Measurements from ENCODE around the gene GGA2.

The GGA2 gene

DNA sequence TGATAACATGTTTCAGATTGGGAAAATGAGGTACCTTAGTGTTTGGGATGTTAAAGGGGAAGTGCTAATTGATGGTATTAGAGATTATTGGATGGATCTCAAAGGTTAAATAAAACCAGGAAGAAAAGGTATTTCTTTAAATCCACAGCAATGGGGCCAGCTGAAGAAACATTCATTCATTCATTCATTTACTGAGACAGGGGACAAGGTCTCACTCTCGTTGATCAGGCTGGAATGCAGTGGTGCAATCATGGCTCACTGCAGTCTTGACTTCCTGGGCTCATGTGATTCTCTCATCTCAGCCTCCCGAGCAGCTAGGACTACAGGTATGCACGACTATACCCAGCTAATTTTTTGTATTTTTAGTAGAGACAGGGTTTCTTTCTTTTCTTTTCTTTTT, 27.1 kb upstream of the GGA2 start:
- Histone ChIP-seq H3K36me3 (ENCODE audit: control insufficient read depth, insufficient read depth, low read length) (peaks cover 15% of the 10 kb centered on the region), H3K27ac (ENCODE audit: low read depth, low read length) (no peak overlapping the region), H3K9ac (ENCODE audit: low read length) (no peak overlapping the region)

DNA sequence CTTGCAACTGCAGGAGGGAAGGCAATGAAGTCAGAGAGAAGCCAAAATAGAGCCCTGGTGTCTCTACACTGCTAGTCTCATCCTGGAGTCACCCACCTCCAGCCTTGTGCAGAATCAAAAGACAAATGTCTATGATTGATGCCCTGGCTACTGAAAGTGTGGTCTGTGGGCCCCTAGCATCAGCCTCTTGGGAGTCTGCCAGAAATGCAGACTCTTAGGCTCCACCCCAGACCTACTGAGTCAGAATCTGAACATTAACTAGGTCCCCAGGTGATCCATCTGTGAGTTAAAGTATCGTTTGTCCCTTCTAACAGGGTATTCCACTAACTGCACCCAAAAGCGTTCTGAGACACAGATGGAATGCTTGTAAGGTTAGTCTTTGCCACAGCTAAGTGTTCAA, 25.6 kb upstream of the GGA2 start:
- no peaks in the 10 kb centered on the region for H3K4me1 ChIP-seq (ENCODE audit: control insufficient read depth, insufficient read depth, low read length)
- H3K9ac ChIP-seq (ENCODE audit: low read length) = no peak overlapping the region
- no peaks in the 10 kb centered on the region for H3K27me3 ChIP-seq (ENCODE audit: control insufficient read depth, insufficient read depth, low read length)
- no peak overlapping the region for H3K27ac ChIP-seq (ENCODE audit: low read depth, low read length)
- no peak overlapping the region for H3K4me3 ChIP-seq (ENCODE audit: low read length)
- peaks cover 15% of the 10 kb centered on the region for H3K36me3 ChIP-seq (ENCODE audit: control insufficient read depth, insufficient read depth, low read length)

More for the DNA sequence above, 27.1 kb upstream of the GGA2 start:
- Histone ChIP-seq H3K4me1 (ENCODE audit: control insufficient read depth, insufficient read depth, low read length) (no peaks in the 10 kb centered on the region), H3K4me3 (ENCODE audit: low read length) (no peak overlapping the region), H3K27me3 (ENCODE audit: control insufficient read depth, insufficient read depth, low read length) (no peaks in the 10 kb centered on the region)

DNA sequence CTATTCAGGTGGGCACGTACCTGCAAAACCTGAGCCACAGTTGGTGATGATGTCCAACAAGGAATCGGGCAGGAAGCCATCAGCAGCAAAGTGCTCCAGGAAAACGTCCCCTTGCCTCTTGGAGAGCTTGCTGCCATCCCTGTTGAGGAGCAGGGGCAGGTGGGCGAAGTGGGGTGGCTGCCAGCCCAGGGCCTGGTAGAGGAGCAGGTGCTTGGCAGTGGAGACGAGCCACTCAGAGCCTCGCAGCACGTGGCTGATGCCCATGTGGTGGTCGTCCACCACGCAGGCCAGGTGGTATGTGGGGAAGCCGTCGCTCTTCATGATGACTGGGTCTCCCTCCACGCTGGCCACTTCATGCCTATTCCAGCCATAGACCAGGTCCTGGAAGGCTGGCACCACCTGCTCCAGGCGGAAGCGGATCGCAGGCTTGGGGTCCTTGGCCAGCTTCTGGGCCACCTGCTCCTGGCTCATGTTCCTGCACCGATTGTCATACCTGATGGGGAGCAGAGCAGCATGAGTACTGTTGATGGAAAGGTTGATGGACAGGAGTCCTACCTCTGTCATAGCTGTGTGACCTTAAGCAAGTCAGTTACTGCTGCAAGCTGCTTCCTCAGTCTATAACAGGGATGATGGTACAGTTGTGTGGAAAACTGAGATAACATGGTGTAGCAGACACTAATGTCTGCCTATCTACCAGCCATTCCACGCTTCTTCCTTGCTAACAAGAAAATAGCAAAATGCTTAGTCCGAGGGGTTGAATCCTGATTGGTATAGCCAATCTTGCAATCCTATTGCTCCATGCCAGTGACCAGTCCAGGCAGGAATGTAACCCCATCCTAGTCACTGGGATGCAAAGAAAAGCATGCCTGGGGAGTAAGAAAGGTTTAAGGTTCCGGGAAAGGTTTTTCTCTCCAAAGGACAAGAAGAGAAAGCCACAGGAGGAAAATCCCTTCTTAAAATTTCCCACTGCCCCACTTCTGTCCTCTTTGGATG, 24.9 kb upstream of the GGA2 start:
- peaks cover 15% of the 10 kb centered on the region for H3K36me3 ChIP-seq (ENCODE audit: control insufficient read depth, insufficient read depth, low read length)

DNA sequence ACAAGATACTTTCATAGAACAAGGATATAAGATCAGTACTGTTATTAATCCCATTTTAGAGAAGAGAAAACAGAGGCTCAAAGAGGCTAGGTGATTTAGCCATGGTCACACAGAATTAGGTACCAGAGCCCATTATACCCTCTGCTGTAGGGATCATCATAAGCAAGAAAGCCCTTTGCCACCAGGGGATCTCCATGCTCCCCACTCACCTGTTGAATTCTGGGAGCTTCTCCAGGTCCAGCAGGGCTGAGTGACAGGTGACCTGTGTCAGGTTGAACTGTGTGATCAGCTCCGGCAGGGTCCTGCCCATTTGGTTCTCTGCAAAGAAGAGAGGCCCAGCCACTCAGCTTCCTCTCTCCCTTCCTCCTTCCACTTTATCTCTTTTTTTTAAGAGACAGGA, 22.2 kb upstream of the GGA2 start:
- H3K4me1 ChIP-seq (ENCODE audit: control insufficient read depth, insufficient read depth, low read length) = no peaks in the 10 kb centered on the region
- no peak overlapping the region for H3K27ac ChIP-seq (ENCODE audit: low read depth, low read length)
- no peak overlapping the region for H3K9ac ChIP-seq (ENCODE audit: low read length)
- no peak overlapping the region for H3K4me3 ChIP-seq (ENCODE audit: low read length)
- no peaks in the 10 kb centered on the region for H3K27me3 ChIP-seq (ENCODE audit: control insufficient read depth, insufficient read depth, low read length)
- peaks cover 21% of the 10 kb centered on the region for H3K36me3 ChIP-seq (ENCODE audit: control insufficient read depth, insufficient read depth, low read length)

More for the DNA sequence above, 24.9 kb upstream of the GGA2 start:
- Histone ChIP-seq H3K4me1 (ENCODE audit: control insufficient read depth, insufficient read depth, low read length) (no peaks in the 10 kb centered on the region), H3K4me3 (ENCODE audit: low read length) (no peak overlapping the region), H3K27ac (ENCODE audit: low read depth, low read length) (no peak overlapping the region), H3K9ac (ENCODE audit: low read length) (no peak overlapping the region), H3K27me3 (ENCODE audit: control insufficient read depth, insufficient read depth, low read length) (no peaks in the 10 kb centered on the region)

DNA sequence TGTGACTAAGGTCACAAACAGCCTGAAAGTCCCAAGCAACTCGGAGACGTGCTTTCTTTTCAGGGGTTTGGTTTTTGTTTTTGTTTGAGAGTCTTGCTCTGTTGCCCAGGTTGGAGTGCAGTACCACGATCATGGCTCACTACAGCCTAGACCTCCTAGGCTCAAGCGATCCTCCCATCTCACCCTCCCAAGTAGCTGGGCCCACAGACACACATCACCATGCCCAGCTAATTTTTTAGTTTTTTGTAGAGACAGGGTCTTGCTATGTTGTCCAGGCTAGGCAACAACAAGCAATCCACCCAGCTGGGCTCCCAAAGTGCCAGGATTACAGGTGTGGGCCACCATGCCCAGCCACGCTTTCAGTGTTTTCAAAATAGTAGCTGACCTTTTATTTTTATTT, 19.8 kb upstream of the GGA2 start:
- peaks cover 25% of the 10 kb centered on the region for H3K36me3 ChIP-seq (ENCODE audit: control insufficient read depth, insufficient read depth, low read length)

DNA sequence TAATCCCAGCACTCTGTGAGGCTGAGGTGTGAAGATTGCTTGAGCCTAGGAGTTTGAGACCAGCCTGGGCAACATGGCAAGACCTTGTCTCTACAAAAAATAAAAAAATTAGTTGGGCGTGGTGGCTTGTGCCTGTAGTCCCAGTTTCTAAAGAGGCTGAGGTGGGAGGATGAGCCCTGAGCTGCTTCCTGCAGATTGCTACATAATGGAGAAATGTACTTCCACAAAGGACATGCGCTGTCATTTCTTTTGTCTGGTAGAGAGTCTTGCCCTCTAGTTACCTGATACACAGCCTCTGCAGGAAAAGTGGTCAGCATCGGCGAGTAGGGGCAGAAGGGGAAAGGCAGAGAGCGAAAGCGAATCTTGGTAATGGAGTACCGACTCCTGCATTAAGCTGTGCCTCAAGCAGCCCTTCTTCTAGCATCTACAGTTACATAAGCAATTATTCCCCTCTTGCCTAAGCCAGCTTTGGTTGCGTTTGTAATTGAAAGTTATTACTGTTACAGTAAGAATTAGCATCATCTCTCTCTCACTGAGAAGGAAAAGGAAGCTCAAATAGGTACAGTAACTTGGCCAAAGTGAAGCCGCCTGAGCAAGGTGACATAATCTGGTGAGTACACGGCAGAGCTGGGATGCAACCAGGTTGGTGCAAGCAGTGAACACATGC, 18.5 kb upstream of the GGA2 start:
- Histone ChIP-seq H3K36me3 (ENCODE audit: control insufficient read depth, insufficient read depth, low read length) (peaks cover 17% of the 10 kb centered on the region), H3K4me3 (ENCODE audit: low read length) (no peak overlapping the region), H3K9ac (ENCODE audit: low read length) (no peak overlapping the region), H3K27me3 (ENCODE audit: control insufficient read depth, insufficient read depth, low read length) (no peaks in the 10 kb centered on the region), H3K4me1 (ENCODE audit: control insufficient read depth, insufficient read depth, low read length) (no peaks in the 10 kb centered on the region), H3K27ac (ENCODE audit: low read depth, low read length) (no peak overlapping the region)

More for the DNA sequence above, 19.8 kb upstream of the GGA2 start:
- H3K4me3 ChIP-seq (ENCODE audit: low read length) = no peak overlapping the region
- H3K9ac ChIP-seq (ENCODE audit: low read length) = no peak overlapping the region
- H3K27me3 ChIP-seq (ENCODE audit: control insufficient read depth, insufficient read depth, low read length) = no peaks in the 10 kb centered on the region
- H3K4me1 ChIP-seq (ENCODE audit: control insufficient read depth, insufficient read depth, low read length) = no peaks in the 10 kb centered on the region
- no peak overlapping the region for H3K27ac ChIP-seq (ENCODE audit: low read depth, low read length)

DNA sequence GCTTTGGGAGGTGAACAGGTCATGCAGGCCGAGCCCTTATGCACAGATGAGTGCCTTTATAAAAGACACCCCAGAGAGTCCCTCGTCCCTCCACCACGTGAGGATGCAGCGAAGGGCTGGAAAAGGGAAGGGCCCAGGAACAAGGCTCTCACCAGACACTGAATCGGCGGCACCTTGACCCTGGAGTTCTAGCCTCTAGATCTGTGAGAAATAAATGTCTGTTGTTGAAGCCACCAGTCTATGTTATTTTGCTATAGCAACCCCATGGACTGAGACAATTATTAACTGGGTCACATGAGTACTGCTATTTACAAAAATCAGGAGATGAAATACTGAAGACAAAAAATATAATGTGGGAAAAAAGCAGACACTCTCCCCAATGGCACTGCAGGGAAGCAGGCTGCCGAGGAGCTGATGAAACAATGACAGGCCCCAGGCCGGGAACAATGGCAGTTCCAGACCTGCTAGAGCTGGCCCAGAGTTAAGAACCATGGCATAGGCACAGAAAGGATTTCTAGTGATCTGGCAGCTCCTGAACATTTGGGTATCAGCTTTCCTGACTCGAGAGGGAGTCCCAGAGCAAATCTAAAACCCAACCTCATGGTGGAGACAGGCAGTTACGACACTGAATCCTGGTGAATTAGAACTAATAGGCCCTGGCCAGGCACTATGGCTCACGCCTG, 17.8 kb upstream of the GGA2 start:
- Histone ChIP-seq H3K4me1 (ENCODE audit: control insufficient read depth, insufficient read depth, low read length) (no peaks in the 10 kb centered on the region), H3K27me3 (ENCODE audit: control insufficient read depth, insufficient read depth, low read length) (no peaks in the 10 kb centered on the region), H3K27ac (ENCODE audit: low read depth, low read length) (no peak overlapping the region), H3K4me3 (ENCODE audit: low read length) (no peak overlapping the region), H3K36me3 (ENCODE audit: control insufficient read depth, insufficient read depth, low read length) (peaks cover 16% of the 10 kb centered on the region), H3K9ac (ENCODE audit: low read length) (no peak overlapping the region)

DNA sequence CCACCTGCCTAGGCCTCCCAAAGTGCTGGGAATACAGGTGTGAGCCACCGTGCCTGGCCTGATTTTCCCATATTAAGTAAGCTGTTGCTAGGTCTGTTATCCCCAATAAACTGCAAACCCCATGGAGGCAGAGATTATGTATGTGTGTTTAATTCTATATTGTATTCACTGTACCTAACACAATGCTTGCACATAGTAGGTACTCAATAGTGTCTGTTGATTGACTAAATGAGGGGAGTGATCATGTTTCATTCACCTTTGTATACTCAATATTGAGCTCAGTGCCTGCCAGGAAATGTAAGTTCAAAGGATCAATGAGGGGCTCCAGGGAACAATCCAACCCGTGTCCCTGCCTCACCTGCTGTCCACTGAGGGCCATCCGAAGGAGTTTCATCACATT, 14.6 kb upstream of the GGA2 start:
- no peak overlapping the region for H3K4me3 ChIP-seq (ENCODE audit: low read length)
- no peak overlapping the region for H3K27ac ChIP-seq (ENCODE audit: low read depth, low read length)
- H3K4me1 ChIP-seq (ENCODE audit: control insufficient read depth, insufficient read depth, low read length) = no peaks in the 10 kb centered on the region
- H3K9ac ChIP-seq (ENCODE audit: low read length) = no peak overlapping the region
- no peaks in the 10 kb centered on the region for H3K27me3 ChIP-seq (ENCODE audit: control insufficient read depth, insufficient read depth, low read length)
- peaks cover 21% of the 10 kb centered on the region for H3K36me3 ChIP-seq (ENCODE audit: control insufficient read depth, insufficient read depth, low read length)

DNA sequence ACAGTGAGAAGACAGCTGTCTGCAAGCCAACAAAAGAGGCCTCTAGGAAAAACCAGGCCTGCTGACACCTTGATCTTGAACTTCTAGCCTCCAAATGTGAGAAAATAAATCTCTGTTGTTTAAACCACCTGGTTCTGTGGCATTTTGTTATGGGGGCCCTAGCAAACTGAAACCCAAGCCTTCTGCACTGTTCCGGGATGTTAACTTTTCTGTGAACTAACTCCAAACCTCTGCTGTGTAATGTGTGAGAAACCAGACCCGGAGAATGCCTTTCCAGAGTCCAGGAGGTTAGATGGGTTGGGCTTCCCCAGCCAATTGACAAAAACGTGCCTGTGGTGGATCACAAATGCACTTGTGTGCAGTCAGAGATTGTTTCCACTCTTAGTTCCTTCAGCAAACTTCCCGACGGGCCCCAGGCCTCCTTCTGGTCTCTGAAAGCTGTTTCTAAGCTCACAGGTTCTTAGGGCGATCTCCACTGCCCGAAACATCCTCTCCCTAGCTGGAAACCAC, 13.6 kb upstream of the GGA2 start:
- Histone ChIP-seq H3K27ac (ENCODE audit: low read depth, low read length) (no peak overlapping the region), H3K4me1 (ENCODE audit: control insufficient read depth, insufficient read depth, low read length) (no peaks in the 10 kb centered on the region), H3K36me3 (ENCODE audit: control insufficient read depth, insufficient read depth, low read length) (peaks cover 21% of the 10 kb centered on the region), H3K4me3 (ENCODE audit: low read length) (no peak overlapping the region), H3K27me3 (ENCODE audit: control insufficient read depth, insufficient read depth, low read length) (no peaks in the 10 kb centered on the region), H3K9ac (ENCODE audit: low read length) (no peak overlapping the region)

DNA sequence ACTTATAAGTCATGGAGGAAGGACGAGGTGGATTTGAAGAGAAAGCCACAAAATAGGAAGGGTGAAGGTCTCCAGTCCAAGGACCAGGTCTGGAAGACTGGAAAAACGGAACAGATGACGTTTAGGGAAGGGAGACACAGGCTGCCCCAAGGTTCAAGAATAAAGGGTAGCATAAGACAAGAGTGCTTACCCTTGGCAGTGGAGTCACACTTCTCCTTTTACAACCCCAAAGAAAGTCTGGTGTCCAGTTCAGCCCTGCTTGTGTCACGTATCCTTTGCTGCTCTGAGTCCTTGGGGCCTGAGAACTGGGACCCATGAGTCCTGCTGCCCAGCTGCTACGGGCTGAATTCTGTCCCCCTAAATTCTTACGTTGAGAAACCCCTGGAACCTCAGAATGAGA, 13.0 kb upstream of the GGA2 start:
- Histone ChIP-seq H3K4me1 (ENCODE audit: control insufficient read depth, insufficient read depth, low read length) (no peaks in the 10 kb centered on the region), H3K27ac (ENCODE audit: low read depth, low read length) (no peak overlapping the region), H3K27me3 (ENCODE audit: control insufficient read depth, insufficient read depth, low read length) (no peaks in the 10 kb centered on the region), H3K36me3 (ENCODE audit: control insufficient read depth, insufficient read depth, low read length) (peaks cover 17% of the 10 kb centered on the region), H3K4me3 (ENCODE audit: low read length) (no peak overlapping the region), H3K9ac (ENCODE audit: low read length) (no peak overlapping the region)

DNA sequence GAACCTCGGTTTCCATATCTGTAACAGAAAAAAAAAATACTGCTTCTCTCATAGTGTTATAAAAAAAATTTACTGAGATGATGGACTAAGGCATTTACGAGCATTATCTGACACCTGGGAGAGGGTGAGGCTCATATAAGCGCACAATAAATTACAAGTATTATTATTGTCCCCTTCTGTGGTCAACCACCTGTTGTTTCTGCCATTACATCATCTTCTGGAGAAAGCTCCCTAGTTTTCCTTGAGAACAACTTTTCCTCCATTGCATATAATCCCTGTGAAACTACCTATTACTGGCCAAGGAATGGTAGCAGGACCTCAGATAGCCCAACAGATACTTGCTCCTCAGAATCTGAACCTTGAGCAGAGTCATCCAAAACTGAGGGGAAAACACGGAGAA, 11.7 kb upstream of the GGA2 start:
- Histone ChIP-seq H3K9ac (ENCODE audit: low read length) (no peak overlapping the region), H3K4me3 (ENCODE audit: low read length) (no peak overlapping the region), H3K4me1 (ENCODE audit: control insufficient read depth, insufficient read depth, low read length) (no peaks in the 10 kb centered on the region), H3K27me3 (ENCODE audit: control insufficient read depth, insufficient read depth, low read length) (no peaks in the 10 kb centered on the region), H3K36me3 (ENCODE audit: control insufficient read depth, insufficient read depth, low read length) (peaks cover 15% of the 10 kb centered on the region), H3K27ac (ENCODE audit: low read depth, low read length) (no peak overlapping the region)

DNA sequence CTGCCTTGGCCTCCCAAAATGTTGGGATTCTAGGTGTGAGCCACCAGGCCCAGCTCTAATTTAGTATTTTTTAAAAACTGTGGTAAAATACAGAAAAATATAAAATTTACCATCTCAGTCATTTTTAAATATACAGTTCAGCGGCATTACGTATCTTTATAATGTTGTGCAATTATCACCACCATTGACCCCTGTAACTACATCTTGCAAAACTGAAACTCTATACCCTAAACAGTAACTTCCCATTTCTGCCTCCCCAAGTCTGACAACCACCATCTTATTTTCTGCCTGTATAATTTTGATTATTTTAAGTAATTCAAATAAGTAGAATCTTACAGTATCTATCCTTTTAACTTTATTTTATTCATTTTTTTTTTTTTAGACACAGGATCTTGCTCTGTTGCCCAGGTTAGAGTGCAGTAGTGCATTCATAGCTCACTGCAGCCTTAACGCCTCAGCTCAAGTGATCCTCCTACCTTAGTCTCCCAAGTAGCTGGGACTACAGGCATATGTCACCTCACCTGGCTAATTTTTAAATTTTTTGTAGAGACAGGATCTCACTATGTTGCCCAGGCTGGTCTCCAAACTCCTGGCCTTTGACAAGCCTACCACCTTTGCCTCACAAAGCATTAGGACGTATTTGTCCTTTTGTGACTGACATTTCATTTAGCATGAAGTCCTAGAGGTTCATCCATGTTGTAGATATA, 10.9 kb upstream of the GGA2 start:
- H3K4me1 ChIP-seq (ENCODE audit: control insufficient read depth, insufficient read depth, low read length) = no peaks in the 10 kb centered on the region
- H3K27me3 ChIP-seq (ENCODE audit: control insufficient read depth, insufficient read depth, low read length) = no peaks in the 10 kb centered on the region
- no peak overlapping the region for H3K9ac ChIP-seq (ENCODE audit: low read length)
- no peak overlapping the region for H3K4me3 ChIP-seq (ENCODE audit: low read length)
- H3K36me3 ChIP-seq (ENCODE audit: control insufficient read depth, insufficient read depth, low read length) = peaks cover 15% of the 10 kb centered on the region
- no peak overlapping the region for H3K27ac ChIP-seq (ENCODE audit: low read depth, low read length)
